ENCODE measurements around the gene FLNC.

Gene FLNC

DNA sequence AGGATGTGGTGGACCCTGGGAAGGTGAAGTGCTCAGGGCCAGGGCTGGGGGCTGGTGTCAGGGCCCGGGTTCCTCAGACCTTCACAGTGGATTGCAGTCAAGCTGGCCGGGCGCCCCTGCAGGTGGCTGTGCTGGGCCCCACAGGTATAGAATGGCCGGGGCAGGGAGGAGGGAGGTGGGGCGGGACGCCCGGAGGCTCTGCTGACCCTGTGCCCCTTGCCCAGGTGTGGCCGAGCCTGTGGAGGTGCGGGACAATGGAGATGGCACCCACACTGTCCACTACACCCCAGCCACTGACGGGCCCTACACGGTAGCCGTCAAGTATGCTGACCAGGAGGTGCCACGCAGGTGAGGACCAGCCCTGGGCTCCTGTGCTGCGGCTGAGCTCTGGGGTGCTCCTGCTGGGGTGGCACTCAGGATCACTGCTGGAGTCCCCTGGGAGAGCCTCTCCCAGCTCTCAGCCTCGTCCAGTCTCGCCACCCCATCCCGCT, 17.6 kb downstream of the FLNC start:
- ATAC-seq (replicated peaks) (no peak), DNase-seq (no peak)
- H3K36me3 Mint-ChIP-seq (ENCODE audit: insufficient read depth) = no peaks in the 10 kb centered on the region
- no peak overlapping the region for H3K4me3 Mint-ChIP-seq
- H3K9me3 Mint-ChIP-seq = no peaks in the 10 kb centered on the region
- no peaks in the 10 kb centered on the region for H3K4me1 Mint-ChIP-seq (ENCODE audit: low read depth in 2 of 2)
- no peak overlapping the region for H3K27ac Mint-ChIP-seq
- H3K27me3 Mint-ChIP-seq = no peaks in the 10 kb centered on the region

DNA sequence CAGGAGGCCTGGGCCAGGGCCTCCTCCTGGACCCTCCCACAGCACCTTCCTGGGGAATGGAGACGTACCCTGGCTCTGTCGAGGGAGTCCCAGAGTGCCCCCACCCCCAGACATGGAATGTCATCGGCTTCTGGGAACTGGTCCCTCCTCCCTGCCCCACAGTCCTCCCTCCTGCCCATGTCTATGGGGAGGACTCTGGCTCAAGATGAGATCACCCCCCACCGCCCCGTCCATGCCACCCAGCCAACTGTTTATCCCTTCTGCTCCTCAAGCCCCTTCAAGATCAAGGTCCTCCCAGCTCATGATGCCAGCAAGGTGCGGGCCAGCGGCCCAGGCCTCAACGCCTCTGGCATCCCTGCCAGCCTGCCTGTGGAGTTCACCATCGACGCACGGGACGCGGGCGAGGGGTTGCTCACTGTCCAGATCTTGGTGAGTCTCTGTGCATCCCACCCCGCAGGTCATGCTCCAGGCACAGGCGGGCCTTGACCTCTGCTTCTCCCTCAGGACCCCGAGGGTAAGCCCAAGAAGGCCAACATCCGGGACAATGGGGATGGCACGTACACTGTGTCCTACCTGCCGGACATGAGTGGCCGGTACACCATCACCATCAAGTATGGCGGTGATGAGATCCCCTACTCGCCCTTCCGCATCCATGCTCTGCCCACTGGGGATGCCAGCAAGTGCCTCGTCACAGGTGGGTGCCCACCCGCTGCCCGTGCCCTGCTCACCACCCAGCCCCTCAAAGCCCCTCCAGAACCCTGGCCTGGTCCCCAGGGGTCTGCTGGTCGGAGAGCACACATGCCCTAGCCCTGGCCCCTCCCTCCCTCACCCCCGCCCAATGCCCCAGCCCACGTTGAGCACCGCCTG, 18.3 kb downstream of the FLNC start:
- no peak overlapping the region for H3K27ac Mint-ChIP-seq
- no peaks in the 10 kb centered on the region for H3K9me3 Mint-ChIP-seq
- ATAC-seq (replicated peaks) (no peak), DNase-seq (no peak)
- no peaks in the 10 kb centered on the region for H3K4me1 Mint-ChIP-seq (ENCODE audit: low read depth in 2 of 2)
- H3K4me3 Mint-ChIP-seq = no peak overlapping the region
- peaks cover 0 to 6% of the 10 kb centered on the region in 2 donors for H3K27me3 Mint-ChIP-seq
- H3K36me3 Mint-ChIP-seq (ENCODE audit: insufficient read depth) = no peaks in the 10 kb centered on the region

DNA sequence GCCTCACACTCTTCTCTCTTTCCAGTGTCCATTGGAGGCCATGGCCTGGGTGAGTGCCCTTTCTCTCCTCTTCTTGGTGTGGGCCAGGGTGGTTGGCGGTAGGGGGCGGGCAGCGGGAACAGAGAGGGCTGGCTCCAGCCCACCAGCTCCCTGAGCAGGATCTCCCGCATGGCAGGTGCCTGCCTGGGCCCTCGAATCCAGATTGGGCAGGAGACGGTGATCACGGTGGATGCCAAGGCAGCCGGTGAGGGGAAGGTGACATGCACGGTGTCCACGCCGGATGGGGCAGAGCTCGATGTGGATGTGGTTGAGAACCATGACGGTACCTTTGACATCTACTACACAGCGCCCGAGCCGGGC, 18.9 kb downstream of the FLNC start:
- Mint-ChIP-seq H3K9me3 (no peaks in the 10 kb centered on the region), H3K4me1 (ENCODE audit: low read depth in 2 of 2) (peaks cover 0 to 1% of the 10 kb centered on the region in 2 donors), H3K27ac (no peak overlapping the region), H3K4me3 (no peak overlapping the region), H3K36me3 (ENCODE audit: insufficient read depth) (no peaks in the 10 kb centered on the region), H3K27me3 (peaks cover 0 to 12% of the 10 kb centered on the region in 2 donors)
- no peak for DNase-seq
- ATAC-seq (replicated peaks) = no peak

DNA sequence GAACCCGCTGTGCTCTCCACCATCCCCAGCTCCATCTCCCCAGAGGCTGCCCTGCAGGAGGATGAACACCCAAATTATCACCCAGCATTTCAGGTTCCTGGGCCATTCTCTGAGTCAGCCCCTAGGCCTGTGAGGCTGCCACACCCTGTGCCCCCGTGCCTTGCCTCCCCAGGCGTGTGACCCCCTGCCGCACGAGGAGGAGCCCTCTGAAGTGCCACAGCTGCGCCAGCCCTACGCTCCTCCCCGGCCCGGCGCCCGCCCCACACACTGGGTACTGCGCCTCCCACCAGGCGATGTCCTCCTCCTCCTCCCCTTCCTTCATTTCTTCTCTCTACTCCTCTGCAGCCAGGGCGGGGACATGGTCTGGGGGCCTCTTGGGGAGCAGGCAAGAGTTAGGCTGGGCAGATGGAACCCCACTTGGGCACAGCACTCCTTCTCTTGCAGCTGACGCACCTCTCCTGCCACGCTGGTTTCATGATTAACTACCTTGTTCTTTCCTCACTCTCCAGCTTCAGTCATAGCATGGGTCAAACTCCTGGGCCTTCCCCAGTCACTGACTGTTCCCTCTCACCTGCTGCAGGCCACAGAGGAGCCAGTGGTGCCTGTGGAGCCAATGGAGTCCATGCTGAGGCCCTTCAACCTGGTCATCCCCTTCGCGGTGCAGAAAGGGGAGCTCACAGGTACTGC, 19.7 kb downstream of the FLNC start:
- H3K9me3 Mint-ChIP-seq = no peaks in the 10 kb centered on the region
- H3K4me3 Mint-ChIP-seq = no peak overlapping the region
- ATAC-seq (replicated peaks) (no peak), DNase-seq (no peak)
- H3K4me1 Mint-ChIP-seq (ENCODE audit: low read depth in 2 of 2) = peaks cover 0 to 1% of the 10 kb centered on the region in 2 donors
- no peaks in the 10 kb centered on the region for H3K36me3 Mint-ChIP-seq (ENCODE audit: insufficient read depth)
- peaks cover 0 to 14% of the 10 kb centered on the region in 2 donors for H3K27me3 Mint-ChIP-seq
- no peak overlapping the region for H3K27ac Mint-ChIP-seq

DNA sequence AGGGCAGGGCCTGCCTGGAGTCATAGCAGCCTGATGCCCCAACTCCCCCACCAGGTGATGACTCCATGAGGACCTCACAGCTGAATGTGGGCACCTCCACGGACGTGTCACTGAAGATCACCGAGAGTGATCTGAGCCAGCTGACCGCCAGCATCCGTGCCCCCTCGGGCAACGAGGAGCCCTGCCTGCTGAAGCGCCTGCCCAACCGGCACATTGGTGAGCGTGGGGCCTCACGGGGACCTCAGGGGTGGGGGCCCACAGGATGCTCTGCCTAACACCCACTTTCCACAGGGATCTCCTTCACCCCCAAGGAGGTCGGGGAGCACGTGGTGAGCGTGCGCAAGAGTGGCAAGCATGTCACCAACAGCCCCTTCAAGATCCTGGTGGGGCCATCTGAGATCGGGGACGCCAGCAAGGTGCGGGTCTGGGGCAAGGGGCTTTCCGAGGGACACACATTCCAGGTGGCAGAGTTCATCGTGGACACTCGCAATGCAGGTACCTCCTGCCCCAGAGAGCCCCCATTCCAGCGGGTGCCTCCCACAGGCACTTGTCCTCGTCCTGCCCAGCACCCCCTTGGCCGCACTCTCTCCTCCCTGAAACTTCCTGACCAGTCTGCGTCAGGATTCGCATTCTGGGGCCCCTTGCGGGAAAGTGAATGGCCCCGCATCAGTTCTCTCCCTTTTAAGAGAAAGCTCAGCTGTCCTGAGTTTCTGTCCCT, 22.5 kb downstream of the FLNC start:
- H3K27ac Mint-ChIP-seq = no peak overlapping the region
- no peak overlapping the region for H3K4me3 Mint-ChIP-seq
- DNase-seq = no peak
- H3K27me3 Mint-ChIP-seq = peaks cover 0 to 24% of the 10 kb centered on the region in 2 donors
- no peak for ATAC-seq (replicated peaks)
- H3K36me3 Mint-ChIP-seq (ENCODE audit: insufficient read depth) = no peaks in the 10 kb centered on the region
- no peaks in the 10 kb centered on the region for H3K9me3 Mint-ChIP-seq
- peaks cover 0 to 1% of the 10 kb centered on the region in 2 donors for H3K4me1 Mint-ChIP-seq (ENCODE audit: low read depth in 2 of 2)

DNA sequence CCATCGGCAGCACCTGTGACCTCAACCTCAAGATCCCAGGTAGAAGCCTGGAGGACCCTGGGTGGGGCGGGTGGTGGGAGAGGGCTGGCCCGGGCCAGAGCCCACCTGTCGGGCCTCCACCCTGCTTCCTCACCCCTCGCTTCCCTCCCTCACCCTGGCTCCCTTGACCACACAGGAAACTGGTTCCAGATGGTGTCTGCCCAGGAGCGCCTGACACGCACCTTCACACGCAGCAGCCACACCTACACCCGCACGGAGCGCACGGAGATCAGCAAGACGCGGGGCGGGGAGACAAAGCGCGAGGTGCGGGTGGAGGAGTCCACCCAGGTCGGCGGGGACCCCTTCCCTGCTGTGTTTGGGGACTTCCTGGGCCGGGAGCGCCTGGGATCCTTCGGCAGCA, 23.6 kb downstream of the FLNC start:
- H3K27ac Mint-ChIP-seq = no peak overlapping the region
- H3K4me3 Mint-ChIP-seq = no peak overlapping the region
- H3K27me3 Mint-ChIP-seq = peaks cover 0 to 24% of the 10 kb centered on the region in 2 donors
- H3K9me3 Mint-ChIP-seq = no peaks in the 10 kb centered on the region
- ATAC-seq (replicated peaks) (no peak), DNase-seq (no peak)
- H3K36me3 Mint-ChIP-seq (ENCODE audit: insufficient read depth) = no peaks in the 10 kb centered on the region
- H3K4me1 Mint-ChIP-seq (ENCODE audit: low read depth in 2 of 2) = peaks cover 0 to 1% of the 10 kb centered on the region in 2 donors

DNA sequence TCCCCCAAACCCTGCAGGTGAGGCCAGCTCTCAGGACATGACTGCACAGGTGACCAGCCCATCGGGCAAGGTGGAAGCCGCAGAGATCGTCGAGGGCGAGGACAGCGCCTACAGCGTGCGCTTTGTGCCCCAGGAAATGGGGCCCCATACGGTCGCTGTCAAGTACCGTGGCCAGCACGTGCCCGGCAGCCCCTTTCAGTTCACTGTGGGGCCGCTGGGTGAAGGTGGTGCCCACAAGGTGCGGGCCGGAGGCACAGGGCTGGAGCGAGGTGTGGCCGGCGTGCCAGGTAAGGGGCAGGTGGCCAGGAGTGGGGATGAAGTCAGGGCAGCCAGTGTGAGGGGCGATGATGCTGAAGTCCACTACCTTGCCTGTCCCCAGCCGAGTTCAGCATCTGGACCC, 24.2 kb downstream of the FLNC start:
- Mint-ChIP-seq H3K27me3 (peaks cover 0 to 24% of the 10 kb centered on the region in 2 donors), H3K4me1 (ENCODE audit: low read depth in 2 of 2) (peaks cover 0 to 1% of the 10 kb centered on the region in 2 donors), H3K27ac (no peak overlapping the region), H3K9me3 (no peaks in the 10 kb centered on the region), H3K4me3 (no peak overlapping the region), H3K36me3 (ENCODE audit: insufficient read depth) (no peaks in the 10 kb centered on the region)
- ATAC-seq (replicated peaks) (no peak), DNase-seq (no peak)

DNA sequence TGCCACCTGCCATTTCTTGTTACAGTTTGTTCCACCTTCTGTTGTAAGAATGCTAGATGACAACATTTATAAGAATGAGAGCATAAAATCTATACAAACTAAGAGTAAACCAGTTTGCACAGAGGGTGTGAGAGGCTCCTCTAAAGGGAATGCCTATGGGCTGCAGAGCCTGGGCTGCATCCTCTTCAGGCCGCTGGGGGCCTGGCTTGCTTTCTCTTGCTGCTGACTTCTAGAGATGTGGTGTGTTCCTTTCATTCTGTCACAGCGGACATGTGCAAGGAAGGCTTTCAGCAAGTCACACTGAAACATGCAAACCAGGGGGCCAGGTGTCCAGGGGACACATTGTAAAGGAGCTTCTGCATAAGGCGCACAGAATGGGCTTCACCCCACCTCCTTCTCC, 25.4 kb downstream of the FLNC start:
- ATAC-seq (replicated peaks) (no peak), DNase-seq (no peak)
- Mint-ChIP-seq H3K4me3 (no peak overlapping the region), H3K27ac (no peak overlapping the region), H3K9me3 (no peaks in the 10 kb centered on the region), H3K27me3 (peaks cover 0 to 24% of the 10 kb centered on the region in 2 donors), H3K36me3 (ENCODE audit: insufficient read depth) (no peaks in the 10 kb centered on the region), H3K4me1 (ENCODE audit: low read depth in 2 of 2) (peaks cover 0 to 1% of the 10 kb centered on the region in 2 donors)

DNA sequence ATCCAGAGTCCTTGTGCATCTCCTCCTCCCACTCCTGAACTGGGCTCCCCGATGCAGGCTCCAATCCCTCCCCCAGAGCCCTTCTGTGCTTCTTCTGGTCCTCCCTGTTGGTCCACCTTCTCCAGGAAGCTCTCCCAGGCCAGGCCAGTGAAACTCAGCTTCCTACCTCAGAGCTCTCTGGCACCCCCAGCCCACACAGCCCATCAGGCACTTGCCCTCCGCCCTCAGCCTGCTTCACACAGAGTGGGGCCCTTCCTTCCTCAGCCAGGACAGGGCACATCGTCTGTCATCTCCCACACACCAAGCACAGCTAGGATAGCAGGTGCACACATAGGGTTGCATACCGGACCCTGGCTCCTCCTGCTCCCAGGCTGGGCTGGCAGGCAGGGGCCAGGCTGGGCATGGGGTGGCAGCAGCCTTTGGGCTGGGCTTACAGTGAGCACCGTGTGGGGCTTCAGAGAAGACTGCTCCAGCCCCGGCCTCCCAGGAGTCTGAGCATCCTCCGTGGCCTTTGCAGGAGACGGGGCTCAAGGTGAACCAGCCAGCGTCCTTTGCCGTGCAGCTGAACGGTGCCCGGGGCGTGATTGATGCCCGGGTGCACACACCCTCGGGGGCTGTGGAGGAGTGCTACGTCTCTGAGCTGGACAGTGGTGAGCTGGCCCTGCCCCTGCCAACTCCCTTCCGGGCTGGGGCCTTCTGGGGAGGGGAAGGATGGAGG, 26.0 kb downstream of the FLNC start:
- Mint-ChIP-seq H3K27me3 (peaks cover 0 to 24% of the 10 kb centered on the region in 2 donors), H3K9me3 (no peaks in the 10 kb centered on the region), H3K4me3 (no peak overlapping the region), H3K4me1 (ENCODE audit: low read depth in 2 of 2) (peaks cover 0 to 1% of the 10 kb centered on the region in 2 donors), H3K27ac (no peak overlapping the region), H3K36me3 (ENCODE audit: insufficient read depth) (no peaks in the 10 kb centered on the region)
- no peak for DNase-seq
- ATAC-seq (replicated peaks) = no peak

DNA sequence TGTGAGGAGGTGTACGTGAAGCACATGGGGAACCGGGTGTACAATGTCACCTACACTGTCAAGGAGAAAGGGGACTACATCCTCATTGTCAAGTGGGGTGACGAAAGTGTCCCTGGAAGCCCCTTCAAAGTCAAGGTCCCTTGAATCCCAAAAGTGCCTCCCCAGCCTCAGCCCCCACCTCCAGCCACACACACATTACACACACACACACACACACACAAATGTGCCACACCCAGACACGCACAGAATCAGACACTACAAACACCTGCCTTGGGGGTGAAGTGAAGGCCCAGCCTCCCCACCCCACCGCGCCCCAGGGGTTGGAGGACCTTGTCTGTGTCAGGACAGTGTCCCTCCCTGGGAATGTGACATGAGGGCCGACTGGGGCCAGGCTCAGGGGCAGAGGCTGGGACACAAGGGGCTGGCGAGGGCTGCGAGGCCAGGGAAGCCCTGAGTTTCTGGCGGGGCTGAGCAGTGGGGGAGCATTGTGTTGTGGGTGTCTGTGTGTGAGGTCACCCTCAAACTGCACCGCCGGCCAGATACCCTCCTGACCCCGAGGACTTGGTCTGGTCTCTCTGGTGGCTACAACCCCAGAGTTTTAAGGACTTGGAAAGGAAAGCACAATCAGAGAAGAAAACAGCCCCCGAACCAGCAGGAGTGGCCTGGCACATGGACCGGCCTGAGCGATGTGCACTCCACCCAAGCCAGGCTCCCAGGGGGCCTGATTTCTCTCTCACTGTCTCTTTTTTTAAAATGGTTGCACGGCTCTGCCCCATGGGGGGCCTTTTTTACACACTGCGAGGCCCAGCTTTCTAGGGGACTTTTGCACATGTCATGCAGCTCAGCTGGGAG, 28.4 kb downstream of the FLNC start:
- H3K4me1 Mint-ChIP-seq (ENCODE audit: low read depth in 2 of 2) = peaks cover 11 to 13% of the 10 kb centered on the region in 2 donors
- H3K4me3 Mint-ChIP-seq = no peak overlapping the region
- H3K27ac Mint-ChIP-seq = no peak overlapping the region
- peaks cover 0 to 17% of the 10 kb centered on the region in 2 donors for H3K27me3 Mint-ChIP-seq
- no peak for DNase-seq
- no peaks in the 10 kb centered on the region for H3K9me3 Mint-ChIP-seq
- H3K36me3 Mint-ChIP-seq (ENCODE audit: insufficient read depth) = peaks cover 9% of the 10 kb centered on the region
- ATAC-seq (replicated peaks) = no peak

DNA sequence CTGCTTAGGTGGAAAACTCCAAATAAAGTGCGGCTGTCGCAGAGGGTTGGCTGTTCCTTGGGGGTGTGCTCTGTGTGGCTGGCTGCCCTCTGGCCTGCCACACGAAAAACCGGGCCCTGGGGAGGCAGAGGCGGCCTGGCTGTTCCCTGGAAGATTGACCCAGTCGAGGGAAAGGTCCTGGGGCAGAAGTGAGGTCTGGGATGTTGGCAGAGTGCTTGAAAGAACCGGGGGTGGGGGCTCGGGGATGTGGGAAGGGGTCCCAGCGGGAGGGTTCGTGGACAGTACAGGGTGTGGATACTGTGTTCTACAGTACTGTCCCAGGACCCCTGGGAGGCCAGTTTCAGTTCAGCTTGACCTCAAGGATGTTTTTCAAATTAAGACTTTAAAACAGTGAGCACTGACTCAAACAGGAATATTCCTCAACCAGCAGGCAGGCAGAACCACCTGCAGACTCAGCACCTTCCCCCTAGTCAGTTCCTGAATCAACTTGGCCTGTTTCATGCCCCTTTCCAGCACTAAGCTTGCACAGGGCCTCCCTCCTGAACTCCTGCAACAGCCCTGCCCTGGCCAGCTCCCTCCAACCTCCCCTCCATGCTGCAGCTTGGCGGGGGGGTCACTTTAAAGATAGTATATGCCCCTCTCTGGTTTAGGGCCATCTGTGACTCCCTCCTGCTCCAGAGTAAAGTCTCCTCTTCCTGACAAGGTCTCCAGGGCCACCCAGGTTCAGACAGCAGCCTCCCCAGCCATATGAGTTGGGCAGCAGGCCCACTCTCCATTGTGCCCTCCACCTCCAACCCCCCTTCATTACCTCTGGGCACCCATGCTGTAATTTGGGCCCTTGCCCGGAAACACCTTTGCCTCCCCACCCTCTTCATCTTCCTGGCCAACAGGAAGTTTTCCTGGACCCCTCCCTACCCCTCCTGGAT, 29.3 kb downstream of the FLNC start:
- H3K36me3 Mint-ChIP-seq (ENCODE audit: insufficient read depth) = peaks cover 11% of the 10 kb centered on the region
- ATAC-seq (replicated peaks) (no peak), DNase-seq (no peak)
- H3K9me3 Mint-ChIP-seq = no peaks in the 10 kb centered on the region
- peaks cover 14 to 16% of the 10 kb centered on the region in 2 donors for H3K4me1 Mint-ChIP-seq (ENCODE audit: low read depth in 2 of 2)
- no peak overlapping the region for H3K27ac Mint-ChIP-seq
- no peak overlapping the region for H3K4me3 Mint-ChIP-seq
- H3K27me3 Mint-ChIP-seq = peaks cover 0 to 10% of the 10 kb centered on the region in 2 donors
